Gastrocnemius medialis (tissue), 4 donors: ENCODE measurements around the gene CRYBB3.

Experiments
- CTCF ChIP-seq, 5 experiments: fragments of 450-650 bp in 3 of 5; fragments of 200-600 bp in 2 of 5; sonication (generic) in 2 of 5; IDR thresholded peaks in 4 of 5; conservative IDR thresholded peaks in 1 of 5; 1 replicate in 4 of 5; 2 replicates in 1 of 5; pipeline ENCODE4 v1.5.1; 2016 to 2019; ENCODE audit warnings: antibody characterized with exemption in 5 of 5, mild to moderate bottlenecking in 3 of 5, moderate library complexity in 3 of 5
- POLR2A ChIP-seq, 2 donors: fragments of 450-650 bp; IDR thresholded peaks; one replicate each; pipeline ENCODE4 v1.6.1; 2017; ENCODE audit warnings: antibody characterized with exemption in 2 of 2, mild to moderate bottlenecking in 2 of 2, moderate library complexity in 2 of 2

GRCh38 chr22:25159028-25159427 is 40.6 kb upstream of the CRYBB3 start:
- TF ChIP-seq CTCF (IDR thresholded peaks at IDR 0.05 in 4 of 5, conservative IDR thresholded peaks at IDR 0.05 in 1 of 5) (peak in 1 of 5 experiments; percentile 19), POLR2A (IDR thresholded peaks at IDR 0.05) (peak; percentile 46 to 73)
